Activated CD4-positive, alpha-beta T cell treated with anti-CD3 and anti-CD28 coated beads, Interleukin-2, amount 50 U/mL, for 48 hours (primary cell): ENCODE measurements around the gene BCAN.

Experiments used
- DNase-seq, 2 experiments: peaks; one replicate each; pipeline ENCODE4 v3.0.0-alpha.2; 2020

The BCAN gene

GRCh38 chr1:156662005-156662799 lies 20.3 kb downstream of the BCAN start:
- no peak for DNase-seq

- DNase-seq: no peak
These were observed 20.8 kb downstream of the BCAN start for GRCh38 chr1:156662800-156663055.

DNA sequence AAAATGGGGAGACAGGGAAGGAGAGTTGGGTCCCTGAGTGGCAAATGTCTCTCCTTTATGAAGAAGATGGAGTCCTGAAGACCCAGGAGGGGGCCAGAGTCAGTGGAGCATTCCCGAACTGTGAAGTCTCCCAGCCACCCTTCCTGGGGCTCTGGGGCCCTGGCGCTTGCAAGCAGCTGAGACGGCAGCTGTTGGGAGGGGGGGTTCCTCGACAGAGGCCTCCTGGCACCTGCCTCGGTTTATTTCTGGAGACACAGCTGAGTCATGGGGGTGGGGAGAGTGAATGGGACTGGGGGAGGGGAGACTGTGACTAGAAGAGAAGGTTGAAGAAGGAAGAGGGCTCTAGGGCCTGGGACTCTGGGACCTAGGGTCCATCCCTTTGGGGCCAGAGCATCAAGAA lies 21.3 kb downstream of the BCAN start:
- no peak for DNase-seq

GRCh38 chr1:156664046-156664766 lies 22.3 kb downstream of the BCAN start:
- DNase-seq: no peak

DNA sequence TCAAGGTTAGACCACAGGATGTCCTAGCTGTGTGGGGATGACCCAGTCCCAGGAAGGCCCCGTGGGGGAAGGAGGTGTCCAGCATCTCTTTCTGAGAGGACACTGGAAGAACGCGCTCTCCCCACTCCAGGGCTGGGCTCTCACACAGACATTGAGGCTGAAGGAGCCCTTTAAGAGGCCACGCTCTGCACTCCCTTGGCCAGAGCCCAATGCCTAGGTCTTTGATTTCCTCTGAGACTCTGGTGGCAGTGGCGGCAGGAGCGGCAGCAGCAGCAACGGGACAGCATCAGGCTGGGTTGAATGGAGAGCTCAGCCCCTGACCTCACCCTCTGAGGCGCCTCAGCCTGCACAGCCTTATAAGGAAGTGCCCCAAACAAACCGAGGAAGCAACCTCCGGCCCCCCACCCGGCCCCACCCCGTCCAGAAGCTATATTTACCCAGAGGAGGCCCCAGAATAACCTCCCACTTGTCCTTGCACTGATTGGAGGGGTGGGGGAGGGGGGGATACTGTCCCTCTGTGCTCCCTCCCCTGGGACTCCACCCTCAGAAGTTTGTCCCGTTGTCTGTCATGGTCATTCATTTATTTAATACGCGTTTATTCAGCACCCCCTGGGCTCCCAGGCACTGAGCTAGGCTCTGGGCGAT lies 23.0 kb downstream of the BCAN start:
- no peak for DNase-seq

- no peak for DNase-seq
These were observed 23.6 kb downstream of the BCAN start for GRCh38 chr1:156665539-156665938.

DNA sequence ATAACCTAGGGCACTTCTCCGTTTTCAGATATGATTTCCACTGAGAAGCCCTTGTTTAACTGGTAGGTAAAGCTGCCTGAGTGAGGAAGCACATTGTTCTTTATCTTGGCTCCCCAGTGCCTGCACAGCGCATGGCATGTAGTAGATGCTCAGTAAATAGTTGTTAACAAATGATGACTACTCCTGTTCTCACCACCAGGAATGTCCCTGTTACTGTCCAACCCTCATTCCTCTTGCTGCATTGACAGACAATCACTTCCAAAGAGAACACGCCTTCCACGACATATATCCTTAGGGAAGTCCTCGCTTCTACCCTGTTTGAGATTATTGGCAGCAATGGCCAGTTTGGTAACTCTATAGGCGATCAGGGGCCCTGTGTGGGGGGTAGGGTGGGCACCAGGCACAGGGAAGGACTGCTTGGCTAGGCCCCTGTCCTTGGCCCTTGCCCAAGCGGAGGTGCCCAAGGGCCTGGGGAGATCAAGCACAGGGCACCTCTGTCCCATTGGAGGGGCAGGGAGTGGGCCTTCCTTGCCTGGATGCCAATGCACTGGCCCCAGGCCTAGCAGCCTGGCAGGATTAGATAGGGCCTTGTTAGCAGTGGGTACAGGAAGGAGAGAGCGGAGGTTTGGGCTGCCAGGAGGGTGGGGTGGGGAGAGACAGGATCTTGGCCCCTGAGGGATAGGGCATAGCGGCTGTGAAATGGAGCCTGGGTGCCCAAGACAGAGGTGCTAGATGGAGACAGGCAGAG lies 25.1 kb downstream of the BCAN start:
- no peak for DNase-seq

DNA sequence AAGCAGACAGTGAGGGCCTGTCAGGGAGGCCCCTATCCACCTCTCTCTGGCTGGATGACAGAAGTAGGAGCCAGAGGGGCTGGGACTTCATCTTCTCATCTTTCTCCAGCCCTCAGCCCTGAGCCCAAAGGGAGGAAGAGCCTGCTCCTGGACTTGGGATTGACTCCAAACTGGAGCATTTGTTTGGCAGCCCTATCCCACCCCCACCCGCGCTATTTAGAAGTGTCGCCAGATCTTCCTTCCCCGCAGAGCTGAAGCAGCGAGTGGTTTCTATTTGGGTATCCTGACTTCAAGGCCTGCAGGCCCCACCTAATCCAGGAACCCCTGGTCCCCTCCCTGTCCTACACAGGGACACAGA lies 25.7 kb downstream of the BCAN start:
- DNase-seq: no peak

- DNase-seq: no peak
These were observed 26.2 kb downstream of the BCAN start for GRCh38 chr1:156667968-156668709.

- DNase-seq: no peak
These were observed 27.1 kb downstream of the BCAN start for GRCh38 chr1:156668801-156669637.

GRCh38 chr1:156669794-156670193 lies 27.9 kb downstream of the BCAN start:
- DNase-seq: no peak

- no peak for DNase-seq
These were observed 28.4 kb downstream of the BCAN start for GRCh38 chr1:156670359-156670758.

GRCh38 chr1:156670791-156671190 lies 28.9 kb downstream of the BCAN start:
- no peak for DNase-seq

- no peak for DNase-seq
These were observed 29.9 kb downstream of the BCAN start for GRCh38 chr1:156671804-156672203.

- DNase-seq: no peak
These were observed 31.6 kb downstream of the BCAN start for GRCh38 chr1:156673387-156674121.

DNA sequence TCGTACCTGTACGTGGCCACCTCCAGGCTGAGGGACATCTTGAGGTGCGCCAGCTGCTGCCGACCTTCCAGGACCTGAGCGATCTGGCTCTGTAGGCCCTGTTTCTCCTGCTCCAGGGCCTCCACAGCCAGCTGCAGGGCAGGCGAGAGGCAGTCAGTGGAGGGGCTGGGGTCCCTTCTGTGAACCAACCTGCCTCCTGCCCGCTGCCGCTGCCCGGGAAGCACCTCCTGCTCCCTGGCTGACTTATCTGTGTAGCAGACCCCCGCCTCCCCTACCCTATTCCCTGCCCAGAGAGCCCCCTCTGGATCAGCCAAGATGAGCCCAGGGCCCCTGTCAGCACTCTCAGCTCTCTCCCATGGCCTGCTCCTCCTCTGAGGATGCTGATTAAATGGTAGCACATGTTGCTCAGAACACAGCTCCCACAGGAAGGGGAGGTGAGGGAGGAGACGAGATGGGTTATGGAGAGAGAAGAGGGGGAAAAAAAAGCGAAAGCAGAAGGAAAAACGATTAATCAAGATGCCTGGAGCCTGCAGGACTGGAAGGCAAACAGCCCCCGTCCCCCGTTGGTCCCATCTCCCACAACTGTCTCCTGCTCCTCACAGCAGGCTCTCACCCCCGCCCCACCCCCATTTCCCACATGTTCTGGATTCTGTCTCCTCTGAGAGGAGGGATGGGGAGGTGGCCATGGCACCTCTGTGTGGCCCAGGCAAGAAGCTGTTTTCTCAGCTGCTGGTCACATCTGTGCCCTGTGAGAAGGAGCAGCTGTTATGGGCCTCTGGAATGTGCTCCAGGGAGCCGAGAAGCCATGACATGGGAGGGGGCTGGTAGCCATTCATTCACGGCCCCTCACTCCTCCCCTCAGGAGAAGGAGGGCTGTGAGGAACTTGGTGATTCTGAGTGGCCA lies 33.5 kb downstream of the BCAN start:
- DNase-seq: no peak

GRCh38 chr1:156676114-156676819 lies 34.4 kb downstream of the BCAN start:
- DNase-seq: no peak

DNA sequence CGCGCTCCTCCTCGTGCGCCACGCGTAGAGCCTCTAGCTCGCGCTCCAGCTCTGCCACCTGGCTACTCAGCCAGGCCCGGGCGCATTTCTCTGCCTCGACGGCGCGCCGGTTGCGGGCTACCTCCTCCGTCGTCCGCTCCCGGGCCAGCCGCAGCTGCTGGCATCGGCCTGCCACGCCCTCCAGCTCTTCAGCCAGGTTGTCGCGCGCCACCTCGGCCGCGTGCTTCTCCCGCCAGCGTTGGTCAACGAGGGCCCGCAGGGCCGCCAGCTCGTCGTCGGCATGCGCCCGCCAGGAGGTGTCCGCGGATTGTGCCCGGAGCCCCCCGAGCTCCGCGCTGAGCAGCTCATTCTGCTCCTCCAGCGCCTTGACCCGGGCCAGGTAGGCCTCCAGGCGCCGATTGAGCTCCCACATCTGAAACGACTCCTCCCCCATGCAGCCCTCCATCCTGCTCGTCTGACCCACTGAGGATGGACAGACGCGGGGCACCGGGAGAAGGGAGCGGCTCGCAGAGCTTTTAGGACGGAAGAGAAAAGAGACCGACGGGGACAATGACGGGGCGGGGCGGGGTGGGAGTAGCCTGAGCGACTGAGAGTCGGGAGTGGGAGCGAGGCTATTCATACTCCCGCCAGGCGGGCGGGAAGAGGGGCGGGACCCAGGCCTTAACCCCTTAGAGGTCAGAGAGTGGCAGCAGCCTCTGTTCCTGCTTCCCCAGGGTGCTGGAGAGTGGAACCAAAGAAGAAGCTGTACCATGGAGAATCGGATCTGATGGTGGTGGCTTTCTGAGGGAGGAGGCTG lies 35.1 kb downstream of the BCAN start, which contains the start of gene NES:
Gene NES, minus strand, starts transcription at position 588 of the 796 bp plus-strand sequence. Its CDS starts 143 bp downstream, at position 445.
- no peak for DNase-seq
